Measurements from ENCODE around the gene UBE2F. TPM values are rescaled to one million over a fixed set of nuclear protein-coding genes. Genes with fewer than 3 reads are reported as not detected.

Gene UBE2F
- total RNA-seq, 1 experiment from 2014 or later, result 62.1 TPM

GRCh38 chr2:238013806-238014205, 47.0 kb downstream of the UBE2F start:
- Histone ChIP-seq H2AK5ac (ENCODE audit: insufficient read length, low read length) (no peak overlapping the region), H3K9me3 (ENCODE audit: control insufficient read depth, low read depth, low read length) (no peaks in the 10 kb centered on the region), H3K4me1 (ENCODE audit: insufficient read depth, low read length) (no peaks in the 10 kb centered on the region), H3K56ac (ENCODE audit: insufficient read length, low read depth, low read length) (no peak overlapping the region), H3T11ph (ENCODE audit: low read length) (no peak overlapping the region), H2BK12ac (ENCODE audit: insufficient read length, low read depth, low read length) (no peak overlapping the region), H4K8ac (replicated peaks; ENCODE audit: insufficient read length, low read depth, low read length) (no peak overlapping the region), H3K79me1 (ENCODE audit: insufficient read depth, low read depth, low read length, poor library complexity, severe bottlenecking) (peaks cover 7% of the 10 kb centered on the region), H2AFZ (ENCODE audit: low read length) (no peak overlapping the region), H3K9ac (ENCODE audit: extremely low read depth, insufficient read length, low read length) (no peak overlapping the region), H2BK120ac (ENCODE audit: low read depth, low read length, poor library complexity, severe bottlenecking) (no peak overlapping the region), H3K18ac (ENCODE audit: insufficient read length, low read depth, low read length) (no peak overlapping the region), H2BK15ac (ENCODE audit: low read depth, low read length) (no peak overlapping the region), H4K5ac (ENCODE audit: insufficient read length, low read depth, low read length) (no peak overlapping the region), H3K4me2 (ENCODE audit: insufficient read depth, insufficient read length, low read length) (no peak overlapping the region), H3K23me2 (ENCODE audit: insufficient read length, low read depth, low read length, poor library complexity, severe bottlenecking) (no peaks in the 10 kb centered on the region), H3K27me3 (ENCODE audit: insufficient read depth, low read length) (no peaks in the 10 kb centered on the region), H3K4ac (ENCODE audit: low read depth, low read length) (no peak overlapping the region), H3K14ac (ENCODE audit: insufficient read depth, low read length) (no peak overlapping the region), H2BK5ac (ENCODE audit: insufficient read length, low read length) (no peak overlapping the region), H2BK20ac (ENCODE audit: low read depth, low read length, poor library complexity, severe bottlenecking) (no peak overlapping the region), H3K23ac (ENCODE audit: insufficient read length, low read depth, low read length) (no peak overlapping the region), H4K91ac (ENCODE audit: insufficient read length, low read depth, low read length) (no peak overlapping the region), H3K27ac (ENCODE audit: insufficient read length, low read depth, low read length) (no peak overlapping the region), H4K20me1 (ENCODE audit: control insufficient read depth, insufficient read depth, insufficient read length) (no peaks in the 10 kb centered on the region), H3K79me2 (ENCODE audit: insufficient read depth, low read length) (no peaks in the 10 kb centered on the region; the same call in 1 of the 2 replicates)
- no peak for DNase-seq
- WGBS (ENCODE audit: extremely low coverage, insufficient read length, low lambda C conversion rate), result no CpG with 5 or more reads among the region's 7 CpGs
- H3K4me1 Mint-ChIP-seq, result no peaks in the 10 kb centered on the region
- H3K36me3 Mint-ChIP-seq (ENCODE audit: insufficient read depth in 1 of 3, low read depth in 3 of 3), result peaks cover 0 to 15% (median 3%) of the 10 kb centered on the region in 3 experiments; a peak in 4 of 7 replicates
- H3K27ac Mint-ChIP-seq, result peak overlapping the region in 1 of 3 experiments; percentile 36; a peak in 2 of 7 replicates
- no peak for TF ChIP-seq CTCF (conservative IDR thresholded peaks at IDR 0.05)
- H3K27me3 Mint-ChIP-seq (ENCODE audit: low read depth), result no peaks in the 10 kb centered on the region
- no peaks in the 10 kb centered on the region for H3K9me3 Mint-ChIP-seq
- H3K4me3 Mint-ChIP-seq, result no peak overlapping the region

Measured in H9 (cell line).